ENCODE measurements around the gene UBE3D.

UBE3D gene

DNA sequence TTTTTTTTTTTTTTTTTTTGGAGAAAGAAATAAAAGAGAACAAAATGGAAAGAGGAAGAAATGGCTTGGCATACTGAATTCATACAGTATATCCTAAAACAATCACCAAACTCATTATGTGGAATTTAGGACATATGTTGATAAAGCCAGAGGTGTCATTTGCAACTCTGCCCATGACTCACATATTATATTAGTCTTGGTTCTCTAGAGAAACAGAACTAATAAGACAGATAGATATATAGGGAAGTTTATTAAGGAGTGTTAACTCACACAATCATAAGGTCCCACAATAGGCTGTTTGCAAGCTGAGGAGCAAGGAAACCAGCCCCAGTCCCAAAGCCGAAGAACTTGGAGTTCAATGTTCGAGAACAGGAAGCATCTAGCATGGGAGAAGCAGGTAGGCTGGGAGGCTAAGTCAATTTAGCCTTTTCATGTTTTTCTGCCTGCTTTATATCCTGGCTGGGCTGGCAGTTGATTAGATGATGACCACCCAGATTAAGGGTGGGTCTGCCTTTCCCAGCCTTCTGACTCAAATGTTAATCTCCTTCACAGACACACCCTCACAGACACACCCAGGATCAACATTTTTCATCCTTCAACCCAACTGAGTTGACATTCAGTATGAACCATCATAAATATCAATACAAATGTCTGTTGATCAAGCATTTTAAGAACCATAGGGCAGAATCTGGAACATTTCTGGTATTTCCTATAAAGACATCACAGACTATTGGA lies 102.3 kb downstream of the UBE3D start:
- TF ChIP-seq POLR2AphosphoS5 (IDR thresholded peaks at IDR 0.05; ENCODE audit: low read depth, low read length) (no peak), FOXP2 (optimal IDR thresholded peaks at IDR 0.05; ENCODE audit: borderline replicate concordance, extremely low read depth, extremely low read length, insufficient read depth) (no peak), TAF1 (IDR thresholded peaks at IDR 0.05; ENCODE audit: borderline replicate concordance, insufficient read depth, low read length) (no peak), SIN3A (IDR thresholded peaks at IDR 0.05; ENCODE audit: borderline replicate concordance, insufficient read depth, low read length) (no peak)
- TF ChIP-seq, protein P1, sequence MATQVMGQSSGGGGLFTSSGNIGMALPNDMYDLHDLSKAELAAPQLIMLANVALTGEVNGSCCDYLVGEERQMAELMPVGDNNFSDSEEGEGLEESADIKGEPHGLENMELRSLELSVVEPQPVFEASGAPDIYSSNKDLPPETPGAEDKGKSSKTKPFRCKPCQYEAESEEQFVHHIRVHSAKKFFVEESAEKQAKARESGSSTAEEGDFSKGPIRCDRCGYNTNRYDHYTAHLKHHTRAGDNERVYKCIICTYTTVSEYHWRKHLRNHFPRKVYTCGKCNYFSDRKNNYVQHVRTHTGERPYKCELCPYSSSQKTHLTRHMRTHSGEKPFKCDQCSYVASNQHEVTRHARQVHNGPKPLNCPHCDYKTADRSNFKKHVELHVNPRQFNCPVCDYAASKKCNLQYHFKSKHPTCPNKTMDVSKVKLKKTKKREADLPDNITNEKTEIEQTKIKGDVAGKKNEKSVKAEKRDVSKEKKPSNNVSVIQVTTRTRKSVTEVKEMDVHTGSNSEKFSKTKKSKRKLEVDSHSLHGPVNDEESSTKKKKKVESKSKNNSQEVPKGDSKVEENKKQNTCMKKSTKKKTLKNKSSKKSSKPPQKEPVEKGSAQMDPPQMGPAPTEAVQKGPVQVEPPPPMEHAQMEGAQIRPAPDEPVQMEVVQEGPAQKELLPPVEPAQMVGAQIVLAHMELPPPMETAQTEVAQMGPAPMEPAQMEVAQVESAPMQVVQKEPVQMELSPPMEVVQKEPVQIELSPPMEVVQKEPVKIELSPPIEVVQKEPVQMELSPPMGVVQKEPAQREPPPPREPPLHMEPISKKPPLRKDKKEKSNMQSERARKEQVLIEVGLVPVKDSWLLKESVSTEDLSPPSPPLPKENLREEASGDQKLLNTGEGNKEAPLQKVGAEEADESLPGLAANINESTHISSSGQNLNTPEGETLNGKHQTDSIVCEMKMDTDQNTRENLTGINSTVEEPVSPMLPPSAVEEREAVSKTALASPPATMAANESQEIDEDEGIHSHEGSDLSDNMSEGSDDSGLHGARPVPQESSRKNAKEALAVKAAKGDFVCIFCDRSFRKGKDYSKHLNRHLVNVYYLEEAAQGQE (IDR thresholded peaks at IDR 0.05; ENCODE audit: insufficient read depth in 1 of 2, low read depth in 2 of 2, low read length in 2 of 2) = no peak

DNA sequence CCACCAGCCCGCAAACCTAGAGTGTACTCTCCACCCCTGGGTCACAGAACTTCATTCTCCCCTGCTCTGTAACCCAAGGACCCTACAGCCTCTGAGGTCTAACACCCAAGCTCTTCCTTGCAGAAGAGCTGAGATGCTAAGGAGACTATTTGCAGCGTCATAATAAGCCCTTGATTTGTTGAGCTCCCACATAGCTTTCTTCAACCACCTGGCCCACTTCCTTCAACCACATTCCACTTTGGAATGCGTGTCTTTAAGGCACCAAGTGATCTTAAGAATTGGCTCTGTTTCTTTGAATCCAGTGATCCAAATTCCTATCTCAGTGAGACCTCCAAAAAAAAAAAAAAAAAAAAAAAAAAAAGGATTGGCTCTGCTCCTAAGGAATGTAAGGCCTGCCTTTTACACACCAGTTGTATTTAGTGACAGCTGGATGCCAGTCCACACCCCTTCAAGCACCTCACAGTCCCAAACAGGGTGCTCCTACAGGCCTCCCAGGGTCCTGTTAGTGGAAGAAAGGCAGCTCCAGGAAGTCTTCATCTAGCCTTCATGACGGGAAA lies 106.2 kb downstream of the UBE3D start:
- no peak for TF ChIP-seq TAF1 (IDR thresholded peaks at IDR 0.05; ENCODE audit: borderline replicate concordance, insufficient read depth, low read length)
- TF ChIP-seq, protein P1 (IDR thresholded peaks at IDR 0.05; ENCODE audit: insufficient read depth in 1 of 2, low read depth in 2 of 2, low read length in 2 of 2) = no peak
- TF ChIP-seq FOXP2 (optimal IDR thresholded peaks at IDR 0.05; ENCODE audit: borderline replicate concordance, extremely low read depth, extremely low read length, insufficient read depth) = no peak
- no peak for TF ChIP-seq POLR2AphosphoS5 (IDR thresholded peaks at IDR 0.05; ENCODE audit: low read depth, low read length)

DNA sequence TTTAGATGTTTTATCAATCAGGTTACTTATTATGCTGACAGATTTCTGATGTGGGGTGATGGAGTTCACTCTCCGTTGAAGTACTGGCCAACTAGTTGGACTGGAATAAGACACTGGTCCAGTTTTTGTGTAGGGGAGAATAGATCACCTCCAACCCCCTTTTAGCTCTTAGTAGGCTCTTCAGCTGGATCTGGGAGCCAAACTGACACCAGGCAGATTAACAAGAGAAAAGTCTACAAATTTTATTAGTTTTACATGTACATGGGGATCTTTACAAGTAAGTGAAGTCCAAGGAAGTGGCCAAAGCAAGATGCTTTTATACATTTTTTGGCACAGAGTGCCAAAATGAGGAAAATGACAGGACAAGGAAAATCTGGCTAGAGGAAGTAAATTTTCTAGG lies 107.1 kb downstream of the UBE3D start:
- no peak for TF ChIP-seq POLR2AphosphoS5 (IDR thresholded peaks at IDR 0.05; ENCODE audit: low read depth, low read length)
- TF ChIP-seq TAF1 (IDR thresholded peaks at IDR 0.05; ENCODE audit: borderline replicate concordance, insufficient read depth, low read length) = no peak
- no peak for TF ChIP-seq FOXP2 (optimal IDR thresholded peaks at IDR 0.05; ENCODE audit: borderline replicate concordance, extremely low read depth, extremely low read length, insufficient read depth)
- TF ChIP-seq, protein P1 (IDR thresholded peaks at IDR 0.05; ENCODE audit: insufficient read depth in 1 of 2, low read depth in 2 of 2, low read length in 2 of 2) = no peak
- TF ChIP-seq SIN3A (IDR thresholded peaks at IDR 0.05; ENCODE audit: borderline replicate concordance, insufficient read depth, low read length) = no peak

DNA sequence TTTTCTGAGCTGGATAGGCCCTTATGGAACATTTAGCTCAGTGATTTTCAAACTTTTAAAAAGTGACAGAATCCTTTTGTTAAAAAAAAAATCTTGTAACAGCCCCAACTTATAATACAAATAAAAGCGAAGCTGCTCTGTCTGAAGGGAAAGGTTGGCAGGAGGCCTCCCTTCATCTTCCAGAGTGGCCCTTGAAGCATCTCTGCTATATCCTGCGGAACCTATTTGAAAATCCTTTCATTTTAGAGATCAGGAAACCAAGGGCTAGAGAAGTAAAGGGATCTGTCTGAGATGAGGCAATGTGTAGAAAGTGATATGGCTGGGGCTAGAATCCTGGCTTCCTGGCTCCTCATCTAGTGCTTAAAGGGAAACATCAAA lies 107.8 kb downstream of the UBE3D start:
- TF ChIP-seq, protein P1 (IDR thresholded peaks at IDR 0.05; ENCODE audit: insufficient read depth in 1 of 2, low read depth in 2 of 2, low read length in 2 of 2) = no peak
- TF ChIP-seq SIN3A (IDR thresholded peaks at IDR 0.05; ENCODE audit: borderline replicate concordance, insufficient read depth, low read length) (no peak), FOXP2 (optimal IDR thresholded peaks at IDR 0.05; ENCODE audit: borderline replicate concordance, extremely low read depth, extremely low read length, insufficient read depth) (no peak), POLR2AphosphoS5 (IDR thresholded peaks at IDR 0.05; ENCODE audit: low read depth, low read length) (no peak), TAF1 (IDR thresholded peaks at IDR 0.05; ENCODE audit: borderline replicate concordance, insufficient read depth, low read length) (no peak)

Data from PFSK-1 (cell line).